ENCODE measurements around the gene FNIP2.

DNA sequence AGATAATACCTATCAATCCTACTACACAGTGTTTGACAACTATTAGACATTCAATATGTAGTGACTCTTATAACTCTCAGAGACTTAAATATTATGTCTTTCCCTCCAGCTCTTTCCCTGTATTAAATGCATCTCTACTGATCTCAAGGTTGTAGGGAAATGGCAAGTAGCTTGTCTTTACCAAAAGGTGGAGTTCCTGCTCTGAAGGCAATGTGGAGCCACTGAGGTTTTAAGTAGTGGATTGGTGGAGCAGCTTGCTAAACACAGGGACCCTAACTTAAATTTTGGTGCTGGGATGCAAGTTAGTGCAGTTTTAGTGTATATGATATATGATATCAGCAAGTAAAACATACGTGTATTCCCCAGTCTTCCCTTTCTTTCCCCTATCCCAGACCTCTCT is 13.1 kb downstream of the FNIP2 start:
- TF ChIP-seq POLR2A (IDR thresholded peaks at IDR 0.05) (no peak), CTCF (IDR thresholded peaks at IDR 0.05) (no peak)

Measured in heart left ventricle (tissue), 13 donors.